ENCODE data around the gene SNRNP48. TPM values are rescaled to one million over a fixed set of nuclear protein-coding genes. Genes with fewer than 3 reads are reported as not detected.

Gene SNRNP48
- total RNA-seq, 4 donors from 2014 or later = 14.3 to 16.6 (median 15.3) TPM

DNA sequence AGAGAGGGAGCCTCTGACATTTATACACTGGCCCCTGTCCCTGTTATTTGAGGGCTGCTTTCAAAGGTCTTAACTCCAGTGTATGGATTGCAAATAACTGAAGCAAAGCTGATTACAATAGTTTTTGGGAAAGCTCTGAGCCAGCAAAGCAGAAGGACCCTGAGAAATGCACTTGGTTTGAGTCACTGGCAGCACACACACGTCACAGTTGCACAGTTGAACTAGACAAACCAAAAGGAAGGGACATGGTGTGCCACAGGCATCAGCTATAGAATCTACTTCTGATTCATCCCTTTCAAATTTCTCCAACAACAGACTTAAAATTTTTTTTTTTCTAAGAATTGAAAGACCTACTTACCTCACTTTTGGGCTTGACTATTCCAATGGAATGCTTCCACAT is 56.4 kb downstream of the SNRNP48 start:
- TF ChIP-seq POLR2A (IDR thresholded peaks at IDR 0.05) = no peak
- TF ChIP-seq, protein P1, sequence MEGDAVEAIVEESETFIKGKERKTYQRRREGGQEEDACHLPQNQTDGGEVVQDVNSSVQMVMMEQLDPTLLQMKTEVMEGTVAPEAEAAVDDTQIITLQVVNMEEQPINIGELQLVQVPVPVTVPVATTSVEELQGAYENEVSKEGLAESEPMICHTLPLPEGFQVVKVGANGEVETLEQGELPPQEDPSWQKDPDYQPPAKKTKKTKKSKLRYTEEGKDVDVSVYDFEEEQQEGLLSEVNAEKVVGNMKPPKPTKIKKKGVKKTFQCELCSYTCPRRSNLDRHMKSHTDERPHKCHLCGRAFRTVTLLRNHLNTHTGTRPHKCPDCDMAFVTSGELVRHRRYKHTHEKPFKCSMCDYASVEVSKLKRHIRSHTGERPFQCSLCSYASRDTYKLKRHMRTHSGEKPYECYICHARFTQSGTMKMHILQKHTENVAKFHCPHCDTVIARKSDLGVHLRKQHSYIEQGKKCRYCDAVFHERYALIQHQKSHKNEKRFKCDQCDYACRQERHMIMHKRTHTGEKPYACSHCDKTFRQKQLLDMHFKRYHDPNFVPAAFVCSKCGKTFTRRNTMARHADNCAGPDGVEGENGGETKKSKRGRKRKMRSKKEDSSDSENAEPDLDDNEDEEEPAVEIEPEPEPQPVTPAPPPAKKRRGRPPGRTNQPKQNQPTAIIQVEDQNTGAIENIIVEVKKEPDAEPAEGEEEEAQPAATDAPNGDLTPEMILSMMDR (IDR thresholded peaks at IDR 0.05 in 4 of 5, conservative IDR thresholded peaks at IDR 0.05 in 1 of 5) = no peak
- no peak overlapping the region for H3K27ac ChIP-seq
- ATAC-seq = no peak
- no peak overlapping the region for H3K4me3 ChIP-seq
- DNase-seq = no peak
- H3K4me1 ChIP-seq = no peaks in the 10 kb centered on the region
- H3K9me3 ChIP-seq = no peaks in the 10 kb centered on the region
- no peaks in the 10 kb centered on the region for H3K36me3 ChIP-seq
- in situ Hi-C loops (cut with MboI; ENCODE audit: low sequenced_read_pairs in 4 of 4) (no loop called here), intact Hi-C loops (cut with DNase I; ENCODE audit: low total_unique reads) (no loop called here)
- H3K27me3 ChIP-seq = no peaks in the 10 kb centered on the region

DNA sequence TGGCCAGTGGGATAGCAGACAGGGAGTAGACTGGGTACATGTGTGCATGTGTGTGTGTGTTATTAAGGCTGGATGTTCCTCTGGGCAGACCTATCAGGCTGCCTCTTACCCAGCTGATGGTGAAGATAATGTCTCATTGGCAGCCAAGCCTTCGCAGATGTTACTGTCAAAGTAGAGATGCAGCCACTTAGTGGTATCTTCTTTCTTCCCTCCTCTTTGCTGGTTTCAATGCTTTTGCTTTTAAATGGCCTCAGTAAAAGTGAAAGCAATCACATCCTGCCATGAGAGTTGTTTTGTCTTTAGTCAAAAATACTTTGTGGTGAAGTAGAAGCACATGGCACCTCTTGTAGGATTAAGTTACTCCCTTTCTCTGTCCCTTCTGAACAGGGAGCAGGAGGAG is 57.5 kb downstream of the SNRNP48 start:
- Histone ChIP-seq H3K4me3 (no peak overlapping the region), H3K27ac (no peak overlapping the region), H3K4me1 (no peaks in the 10 kb centered on the region), H3K27me3 (no peaks in the 10 kb centered on the region), H3K9me3 (no peaks in the 10 kb centered on the region), H3K36me3 (no peaks in the 10 kb centered on the region)
- in situ Hi-C loops (cut with MboI; ENCODE audit: low sequenced_read_pairs in 4 of 4) = no loop called here
- ATAC-seq (no peak), DNase-seq (no peak)
- intact Hi-C loops (cut with DNase I; ENCODE audit: low total_unique reads) = no loop called here
- TF ChIP-seq, protein P1 (IDR thresholded peaks at IDR 0.05 in 4 of 5, conservative IDR thresholded peaks at IDR 0.05 in 1 of 5) = no peak
- no peak for TF ChIP-seq POLR2A (IDR thresholded peaks at IDR 0.05)

DNA sequence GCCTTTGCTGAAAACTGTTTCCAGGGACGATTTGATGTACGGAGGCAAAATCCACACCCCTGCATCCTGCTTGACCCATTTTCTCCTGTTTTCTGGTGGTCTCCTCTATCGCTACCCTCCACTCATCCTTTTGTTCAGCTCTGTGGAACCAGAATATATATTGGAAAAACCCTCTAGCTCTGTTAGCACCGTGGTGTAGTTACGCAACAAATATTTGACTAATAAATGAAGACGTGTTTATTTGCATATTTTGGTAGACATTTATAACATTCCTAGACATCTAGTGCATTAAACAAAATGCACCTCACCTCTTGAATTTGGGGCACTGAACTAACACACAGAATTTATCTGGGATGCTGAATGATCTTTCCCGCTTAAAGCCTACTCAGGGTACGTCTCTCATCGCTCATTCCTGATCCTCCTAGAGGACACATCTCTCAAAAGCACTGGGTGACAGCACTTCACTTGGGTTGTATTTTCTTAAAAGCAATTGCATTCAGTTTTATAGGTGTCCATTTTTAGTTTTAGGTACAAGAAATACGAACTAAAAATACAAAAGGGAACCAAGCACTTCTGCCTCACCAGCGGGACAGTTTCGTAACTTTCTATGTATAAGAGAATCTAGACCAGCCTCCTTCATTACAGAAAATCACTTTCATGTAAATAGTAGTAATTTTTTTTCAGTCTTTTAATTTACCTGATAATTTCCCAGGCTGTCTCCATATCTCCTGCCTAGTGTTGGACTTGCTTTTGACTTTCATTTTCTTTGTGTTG is 59.2 kb downstream of the SNRNP48 start:
- no peak for TF ChIP-seq POLR2A (IDR thresholded peaks at IDR 0.05)

DNA sequence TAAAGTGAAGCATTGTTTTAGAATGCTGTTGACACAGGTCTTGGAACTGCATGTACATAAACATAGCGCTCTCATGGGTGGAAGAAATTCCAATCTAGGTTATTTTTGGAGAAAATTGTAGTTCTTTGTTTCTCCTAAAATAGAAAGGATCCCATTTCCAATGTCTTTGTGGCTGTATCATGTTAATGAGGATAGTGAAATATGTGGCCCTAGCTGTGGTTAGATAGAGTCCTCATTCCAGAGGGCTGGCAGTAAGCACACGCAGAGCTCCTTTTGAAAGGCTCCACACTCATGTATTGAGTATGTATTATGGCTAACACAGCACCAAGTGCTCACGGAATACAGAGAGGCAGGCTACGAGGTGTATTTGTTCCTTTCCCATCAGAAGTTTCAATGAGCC is 60.9 kb downstream of the SNRNP48 start:
- Histone ChIP-seq H3K27me3 (no peaks in the 10 kb centered on the region), H3K9me3 (no peaks in the 10 kb centered on the region), H3K27ac (no peak overlapping the region), H3K4me1 (no peaks in the 10 kb centered on the region), H3K36me3 (no peaks in the 10 kb centered on the region), H3K4me3 (no peak overlapping the region)
- ATAC-seq (no peak), DNase-seq (no peak)
- in situ Hi-C loops (cut with MboI; ENCODE audit: low sequenced_read_pairs in 4 of 4) = no loop called here
- intact Hi-C loops (cut with DNase I; ENCODE audit: low total_unique reads) = no loop called here
- TF ChIP-seq, protein P1 (IDR thresholded peaks at IDR 0.05 in 4 of 5, conservative IDR thresholded peaks at IDR 0.05 in 1 of 5) = no peak
- no peak for TF ChIP-seq POLR2A (IDR thresholded peaks at IDR 0.05)

More for the DNA sequence above, 59.2 kb downstream of the SNRNP48 start:
- Histone ChIP-seq H3K4me1 (no peaks in the 10 kb centered on the region), H3K9me3 (no peaks in the 10 kb centered on the region), H3K27ac (no peak overlapping the region), H3K4me3 (no peak overlapping the region), H3K36me3 (no peaks in the 10 kb centered on the region), H3K27me3 (no peaks in the 10 kb centered on the region)
- intact Hi-C loops (cut with DNase I; ENCODE audit: low total_unique reads) = no loop called here
- no peak for DNase-seq
- no peak for ATAC-seq
- in situ Hi-C loops (cut with MboI; ENCODE audit: low sequenced_read_pairs in 4 of 4) = no loop called here

DNA sequence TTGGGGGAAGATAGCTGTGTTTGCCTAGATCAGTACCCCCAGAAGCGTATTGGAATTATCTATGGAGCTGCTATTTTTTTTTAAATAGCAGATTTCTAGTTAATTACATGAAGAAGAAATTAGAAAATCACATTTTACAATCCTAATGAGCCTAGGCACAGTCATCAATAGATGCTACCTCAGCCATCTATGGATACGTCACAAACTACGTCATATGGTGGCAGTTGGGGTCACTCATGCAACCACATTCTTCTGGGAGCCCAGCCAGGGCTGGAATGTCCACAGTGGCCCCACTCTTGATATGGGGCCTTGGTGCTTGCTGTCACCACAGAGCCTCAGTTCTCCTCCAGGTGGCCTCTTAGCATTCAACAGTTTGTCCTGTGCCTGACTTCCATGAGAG is 63.0 kb downstream of the SNRNP48 start:
- H3K4me1 ChIP-seq = no peaks in the 10 kb centered on the region
- no peak for ATAC-seq
- in situ Hi-C loops (cut with MboI; ENCODE audit: low sequenced_read_pairs in 4 of 4) (no loop called here), intact Hi-C loops (cut with DNase I; ENCODE audit: low total_unique reads) (no loop called here)
- H3K27me3 ChIP-seq = no peaks in the 10 kb centered on the region
- DNase-seq = no peak
- no peak overlapping the region for H3K27ac ChIP-seq
- no peaks in the 10 kb centered on the region for H3K36me3 ChIP-seq
- H3K4me3 ChIP-seq = no peak overlapping the region
- TF ChIP-seq, protein P1 (IDR thresholded peaks at IDR 0.05 in 4 of 5, conservative IDR thresholded peaks at IDR 0.05 in 1 of 5) = no peak
- no peak for TF ChIP-seq POLR2A (IDR thresholded peaks at IDR 0.05)
- no peaks in the 10 kb centered on the region for H3K9me3 ChIP-seq

Measured in gastrocnemius medialis (tissue), 4 donors.